SJSA1 (cell line): ENCODE measurements around the gene PLGLB1. TPM values are rescaled to one million over a fixed set of nuclear protein-coding genes. Genes with fewer than 3 reads are reported as not detected.
"Not testable (repeated sequence)": the region's sequence is repeated elsewhere in the genome, so short reads cannot be mapped to it uniquely, and the experiment has no call there.

Experiments used
- DNase-seq, 2 experiments: peaks; one replicate each; pipeline ENCODE4 v3.0.0-alpha.2; 2015 to 2020; ENCODE audit warnings: low spot score in 2 of 2, low read depth in 1 of 2
- H3K27ac ChIP-seq: fragments of 250-450 bp; sonication (Bioruptor Pico); 2 replicates; pipeline ENCODE4 v1.5.1; 2020; ENCODE audit warnings: mild to moderate bottlenecking, moderate library complexity
- H3K27me3 ChIP-seq: fragments of 250-450 bp; sonication (Bioruptor Pico); replicated peaks from 2 replicates; pipeline ENCODE4 v1.5.1; 2020; ENCODE audit warnings: mild to moderate bottlenecking, moderate library complexity
- H3K36me3 ChIP-seq: fragments of 250-450 bp; sonication (Bioruptor Pico); 2 replicates; pipeline ENCODE4 v1.5.1; 2020; ENCODE audit warnings: mild to moderate bottlenecking
- H3K4me1 ChIP-seq: fragments of 250-450 bp; sonication (Bioruptor Pico); replicated peaks from 2 replicates; pipeline ENCODE4 v1.6.1; 2021; ENCODE audit warnings: mild to moderate bottlenecking
- H3K4me3 ChIP-seq: fragments of 250-450 bp; sonication (Bioruptor Pico); 2 replicates; pipeline ENCODE4 v1.5.1; 2020; ENCODE audit warnings: mild to moderate bottlenecking
- H3K9me3 ChIP-seq: fragments of 250-450 bp; sonication (Bioruptor Pico); replicated peaks from 2 replicates; pipeline ENCODE4 v1.5.1; 2020; ENCODE audit warnings: mild to moderate bottlenecking
- total RNA-seq: library from RNA; depleted of rRNA; stranded (reverse); fragments of >200 nt; shearing (Covaris generic); gene quantifications from 2 replicates; pipeline ENCODE4 v1.2.3, GENCODE V29; 2014; rRNA removed

PLGLB1 gene
- 0.56 TPM in 1 of 2 replicates, not detected in the other for total RNA-seq

GRCh38 chr2:87021744-87022143 is at the start of gene PLGLB1:
Gene PLGLB1 (minus strand): TSS chr2:87021844. CDS start chr2:87021783, 61 bp downstream.
- not testable (repeated sequence) for DNase-seq, H3K36me3 ChIP-seq, H3K27ac ChIP-seq, H3K4me1 ChIP-seq, H3K27me3 ChIP-seq, H3K4me3 ChIP-seq, H3K9me3 ChIP-seq

GRCh38 chr2:87064305-87064704 is 42.7 kb upstream of the PLGLB1 start:
- H3K36me3 ChIP-seq, H3K4me3 ChIP-seq, H3K27me3 ChIP-seq, DNase-seq, H3K4me1 ChIP-seq, H3K27ac ChIP-seq, H3K9me3 ChIP-seq: not testable (repeated sequence)

GRCh38 chr2:87063431-87063830 is 41.8 kb upstream of the PLGLB1 start:
- H3K4me1 ChIP-seq, H3K27me3 ChIP-seq, H3K36me3 ChIP-seq, H3K9me3 ChIP-seq, H3K4me3 ChIP-seq, H3K27ac ChIP-seq, DNase-seq: not testable (repeated sequence)

GRCh38 chr2:87061519-87061918 is 39.9 kb upstream of the PLGLB1 start:
- not testable (repeated sequence) for H3K27me3 ChIP-seq, H3K36me3 ChIP-seq, DNase-seq, H3K9me3 ChIP-seq, H3K27ac ChIP-seq, H3K4me1 ChIP-seq, H3K4me3 ChIP-seq

- H3K36me3 ChIP-seq, H3K4me1 ChIP-seq, DNase-seq, H3K27ac ChIP-seq, H3K4me3 ChIP-seq, H3K27me3 ChIP-seq, H3K9me3 ChIP-seq: not testable (repeated sequence)
These were observed 36.0 kb upstream of the PLGLB1 start for GRCh38 chr2:87057606-87058005.

- not testable (repeated sequence) for H3K27me3 ChIP-seq, H3K4me1 ChIP-seq, H3K9me3 ChIP-seq, DNase-seq, H3K4me3 ChIP-seq, H3K27ac ChIP-seq, H3K36me3 ChIP-seq
These were observed 35.2 kb upstream of the PLGLB1 start for GRCh38 chr2:87056843-87057242.

GRCh38 chr2:87056435-87056834 is 34.8 kb upstream of the PLGLB1 start:
- H3K36me3 ChIP-seq, H3K4me3 ChIP-seq, H3K4me1 ChIP-seq, H3K27ac ChIP-seq, DNase-seq, H3K27me3 ChIP-seq, H3K9me3 ChIP-seq: not testable (repeated sequence)

- not testable (repeated sequence) for H3K4me1 ChIP-seq, H3K27ac ChIP-seq, DNase-seq, H3K36me3 ChIP-seq, H3K9me3 ChIP-seq, H3K27me3 ChIP-seq, H3K4me3 ChIP-seq
These were observed 32.7 kb upstream of the PLGLB1 start for GRCh38 chr2:87054375-87054774.

GRCh38 chr2:87041321-87041978 is 19.8 kb upstream of the PLGLB1 start:
- DNase-seq, H3K27me3 ChIP-seq, H3K27ac ChIP-seq, H3K36me3 ChIP-seq, H3K4me3 ChIP-seq, H3K4me1 ChIP-seq, H3K9me3 ChIP-seq: not testable (repeated sequence)

- not testable (repeated sequence) for DNase-seq, H3K9me3 ChIP-seq, H3K4me3 ChIP-seq, H3K36me3 ChIP-seq, H3K4me1 ChIP-seq, H3K27ac ChIP-seq, H3K27me3 ChIP-seq
These were observed 7.0 kb upstream of the PLGLB1 start for GRCh38 chr2:87028607-87029006.

- H3K9me3 ChIP-seq, H3K4me1 ChIP-seq: not testable (repeated sequence)
These were observed 5.2 kb upstream of the PLGLB1 start for GRCh38 chr2:87026816-87027215.

GRCh38 chr2:87025927-87026326 is 4.3 kb upstream of the PLGLB1 start:
- DNase-seq, H3K27me3 ChIP-seq, H3K27ac ChIP-seq, H3K4me1 ChIP-seq, H3K9me3 ChIP-seq, H3K4me3 ChIP-seq, H3K36me3 ChIP-seq: not testable (repeated sequence)

More at GRCh38 chr2:87026816-87027215, 5.2 kb upstream of the PLGLB1 start:
- H3K36me3 ChIP-seq, H3K27ac ChIP-seq, H3K4me3 ChIP-seq, H3K27me3 ChIP-seq, DNase-seq: not testable (repeated sequence)

GRCh38 chr2:87023988-87024615 is 2.5 kb upstream of the PLGLB1 start:
- not testable (repeated sequence) for DNase-seq, H3K36me3 ChIP-seq, H3K4me3 ChIP-seq, H3K27ac ChIP-seq, H3K9me3 ChIP-seq, H3K4me1 ChIP-seq, H3K27me3 ChIP-seq

GRCh38 chr2:87021043-87021442 is 601 bp downstream of the PLGLB1 start:
- H3K27ac ChIP-seq, H3K27me3 ChIP-seq, H3K4me3 ChIP-seq: not testable (repeated sequence)

GRCh38 chr2:87019053-87019452 is 2.6 kb downstream of the PLGLB1 start:
- H3K4me3 ChIP-seq, H3K36me3 ChIP-seq, H3K27me3 ChIP-seq, H3K9me3 ChIP-seq, H3K27ac ChIP-seq, DNase-seq, H3K4me1 ChIP-seq: not testable (repeated sequence)

More at GRCh38 chr2:87021043-87021442, 601 bp downstream of the PLGLB1 start:
- H3K9me3 ChIP-seq, H3K36me3 ChIP-seq, H3K4me1 ChIP-seq, DNase-seq: not testable (repeated sequence)
